Stimulated activated CD4-positive, alpha-beta T cell treated with anti-CD3 and anti-CD28 coated beads, TNF-alpha, amount 100 ng/mL, for 48 hours (primary cell): Measurements from ENCODE around the gene ERF.

Source experiments
- DNase-seq, 3 donors: peaks; one replicate each; pipeline ENCODE4 v3.0.0-alpha.2; 2020; ENCODE audit warnings: low read depth in 3 of 3

ERF gene

GRCh38 chr19:42287017-42287826, 32.3 kb upstream of the ERF start:
- DNase-seq: no peak

- no peak for DNase-seq
Measured at GRCh38 chr19:42286349-42287016, 31.6 kb upstream of the ERF start.

GRCh38 chr19:42285988-42286348, 31.0 kb upstream of the ERF start:
- DNase-seq: no peak

GRCh38 chr19:42285541-42285941, 30.6 kb upstream of the ERF start:
- no peak for DNase-seq

GRCh38 chr19:42284591-42285341, 29.8 kb upstream of the ERF start:
- DNase-seq: no peak

- DNase-seq: peak; percentile 55 to 75 (median 68)
Measured at GRCh38 chr19:42284066-42284501, 29.2 kb upstream of the ERF start.

GRCh38 chr19:42283188-42284065, 28.5 kb upstream of the ERF start:
- peak; percentile 90 to 98 (median 92) for DNase-seq

- DNase-seq: no peak
Measured at GRCh38 chr19:42282819-42283187, 27.9 kb upstream of the ERF start.

- DNase-seq: no peak
Measured at GRCh38 chr19:42281827-42282762, 27.2 kb upstream of the ERF start.

- no peak for DNase-seq
Measured at GRCh38 chr19:42281146-42281826, 26.4 kb upstream of the ERF start.

- DNase-seq: no peak
Measured at GRCh38 chr19:42280815-42281145, 25.9 kb upstream of the ERF start.

- peak; percentile 78 to 87 (median 82) for DNase-seq
Measured at GRCh38 chr19:42279902-42280814, 25.2 kb upstream of the ERF start.

GRCh38 chr19:42279155-42279901, 24.4 kb upstream of the ERF start:
- no peak for DNase-seq

- DNase-seq: no peak
Measured at GRCh38 chr19:42278452-42279154, 23.7 kb upstream of the ERF start.

- DNase-seq: no peak
Measured at GRCh38 chr19:42277821-42278451, 23.0 kb upstream of the ERF start.

GRCh38 chr19:42276821-42277220, 21.9 kb upstream of the ERF start:
- no peak for DNase-seq

- no peak for DNase-seq
Measured at GRCh38 chr19:42276284-42276683, 21.4 kb upstream of the ERF start.
